ENCODE measurements around the gene TSR2. TPM values are rescaled to one million over a fixed set of nuclear protein-coding genes. Genes with fewer than 3 reads are reported as not detected.

TSR2 gene
- total and polyA plus RNA-seq, 10 of the 15 experiments (the other 5 are each of a cell fraction or from before 2014, with no cell fraction given): 8.5 to 73.2 (median 30.8) TPM

DNA sequence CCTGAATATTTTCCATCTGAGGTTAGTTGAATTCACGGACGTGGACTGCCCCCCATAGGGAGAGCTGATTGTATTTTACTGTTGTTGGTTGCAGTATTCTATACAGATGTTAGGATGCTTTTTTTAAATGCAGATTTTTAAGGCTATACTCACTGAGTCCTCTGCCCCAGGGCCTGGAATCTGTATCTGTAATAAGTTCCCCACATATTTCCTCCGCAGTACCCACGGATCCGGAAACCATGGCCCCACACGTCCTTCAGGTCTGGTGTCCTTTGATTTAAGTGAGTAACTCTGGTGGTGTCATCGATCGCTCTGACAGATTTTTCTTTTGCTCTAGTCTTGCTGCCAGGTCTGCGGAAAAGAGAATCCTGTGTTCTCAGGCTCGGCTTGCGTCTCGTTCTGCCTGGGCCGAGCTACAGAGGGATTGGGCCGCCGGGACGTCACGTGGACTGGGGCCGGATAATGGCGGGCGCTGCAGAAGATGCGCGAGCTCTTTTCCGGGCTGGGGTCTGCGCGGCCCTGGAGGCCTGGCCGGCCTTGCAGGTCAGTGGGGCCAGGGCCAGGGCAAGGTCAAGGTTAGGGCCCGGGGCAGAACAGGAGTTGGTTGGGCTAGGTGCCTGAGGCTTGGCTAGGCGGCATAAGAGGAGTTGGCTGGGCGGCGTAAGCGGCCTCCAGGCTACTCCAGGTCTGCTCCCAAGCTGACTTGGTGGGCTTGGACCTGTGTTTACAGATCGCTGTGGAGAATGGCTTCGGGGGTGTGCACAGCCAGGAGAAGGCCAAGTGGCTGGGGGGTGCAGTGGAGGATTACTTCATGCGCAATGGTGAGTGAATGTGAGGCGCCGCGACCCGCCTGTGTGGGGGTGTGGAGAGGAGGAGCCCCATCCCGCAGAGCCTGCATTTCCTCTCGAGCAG is at the start of gene TSR2 (continued):
- TF ChIP-seq, protein P1, sequence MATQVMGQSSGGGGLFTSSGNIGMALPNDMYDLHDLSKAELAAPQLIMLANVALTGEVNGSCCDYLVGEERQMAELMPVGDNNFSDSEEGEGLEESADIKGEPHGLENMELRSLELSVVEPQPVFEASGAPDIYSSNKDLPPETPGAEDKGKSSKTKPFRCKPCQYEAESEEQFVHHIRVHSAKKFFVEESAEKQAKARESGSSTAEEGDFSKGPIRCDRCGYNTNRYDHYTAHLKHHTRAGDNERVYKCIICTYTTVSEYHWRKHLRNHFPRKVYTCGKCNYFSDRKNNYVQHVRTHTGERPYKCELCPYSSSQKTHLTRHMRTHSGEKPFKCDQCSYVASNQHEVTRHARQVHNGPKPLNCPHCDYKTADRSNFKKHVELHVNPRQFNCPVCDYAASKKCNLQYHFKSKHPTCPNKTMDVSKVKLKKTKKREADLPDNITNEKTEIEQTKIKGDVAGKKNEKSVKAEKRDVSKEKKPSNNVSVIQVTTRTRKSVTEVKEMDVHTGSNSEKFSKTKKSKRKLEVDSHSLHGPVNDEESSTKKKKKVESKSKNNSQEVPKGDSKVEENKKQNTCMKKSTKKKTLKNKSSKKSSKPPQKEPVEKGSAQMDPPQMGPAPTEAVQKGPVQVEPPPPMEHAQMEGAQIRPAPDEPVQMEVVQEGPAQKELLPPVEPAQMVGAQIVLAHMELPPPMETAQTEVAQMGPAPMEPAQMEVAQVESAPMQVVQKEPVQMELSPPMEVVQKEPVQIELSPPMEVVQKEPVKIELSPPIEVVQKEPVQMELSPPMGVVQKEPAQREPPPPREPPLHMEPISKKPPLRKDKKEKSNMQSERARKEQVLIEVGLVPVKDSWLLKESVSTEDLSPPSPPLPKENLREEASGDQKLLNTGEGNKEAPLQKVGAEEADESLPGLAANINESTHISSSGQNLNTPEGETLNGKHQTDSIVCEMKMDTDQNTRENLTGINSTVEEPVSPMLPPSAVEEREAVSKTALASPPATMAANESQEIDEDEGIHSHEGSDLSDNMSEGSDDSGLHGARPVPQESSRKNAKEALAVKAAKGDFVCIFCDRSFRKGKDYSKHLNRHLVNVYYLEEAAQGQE (IDR thresholded peaks at IDR 0.05; ENCODE audit: low read depth, low read length): no peak
- TF ChIP-seq ATF7 (IDR thresholded peaks at IDR 0.05; ENCODE audit: low read depth) (peak; percentile 19; the same call in 1 of the 2 replicates), YBX1 (IDR thresholded peaks at IDR 0.05) (no peak), MEF2A (IDR thresholded peaks at IDR 0.05; ENCODE audit: insufficient read depth, low read depth, low read length) (no peak), TCF3 (IDR thresholded peaks at IDR 0.05; ENCODE audit: borderline replicate concordance, insufficient read depth, low read depth, low read length) (no peak), YY1 (IDR thresholded peaks at IDR 0.05; ENCODE audit: low read depth, low read length) (peak; percentile 97), GATAD2B (conservative IDR thresholded peaks at IDR 0.05; ENCODE audit: low read depth) (no peak), NR2C2 (IDR thresholded peaks at IDR 0.05; ENCODE audit: borderline replicate concordance, control insufficient read depth, insufficient read length, low read depth) (peak; percentile 78)
- TF ChIP-seq, protein P2, sequence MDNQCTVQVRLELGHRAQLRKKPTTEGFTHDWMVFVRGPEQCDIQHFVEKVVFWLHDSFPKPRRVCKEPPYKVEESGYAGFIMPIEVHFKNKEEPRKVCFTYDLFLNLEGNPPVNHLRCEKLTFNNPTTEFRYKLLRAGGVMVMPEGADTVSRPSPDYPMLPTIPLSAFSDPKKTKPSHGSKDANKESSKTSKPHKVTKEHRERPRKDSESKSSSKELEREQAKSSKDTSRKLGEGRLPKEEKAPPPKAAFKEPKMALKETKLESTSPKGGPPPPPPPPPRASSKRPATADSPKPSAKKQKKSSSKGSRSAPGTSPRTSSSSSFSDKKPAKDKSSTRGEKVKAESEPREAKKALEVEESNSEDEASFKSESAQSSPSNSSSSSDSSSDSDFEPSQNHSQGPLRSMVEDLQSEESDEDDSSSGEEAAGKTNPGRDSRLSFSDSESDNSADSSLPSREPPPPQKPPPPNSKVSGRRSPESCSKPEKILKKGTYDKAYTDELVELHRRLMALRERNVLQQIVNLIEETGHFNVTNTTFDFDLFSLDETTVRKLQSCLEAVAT (IDR thresholded peaks at IDR 0.05): peak; percentile 100
